Measurements from ENCODE around the gene MYBPC3. TPM values are rescaled to one million over a fixed set of nuclear protein-coding genes. Genes with fewer than 3 reads are reported as not detected.

The MYBPC3 gene
- total RNA-seq, 1 donor from 2014 or later: 0.06 TPM

DNA sequence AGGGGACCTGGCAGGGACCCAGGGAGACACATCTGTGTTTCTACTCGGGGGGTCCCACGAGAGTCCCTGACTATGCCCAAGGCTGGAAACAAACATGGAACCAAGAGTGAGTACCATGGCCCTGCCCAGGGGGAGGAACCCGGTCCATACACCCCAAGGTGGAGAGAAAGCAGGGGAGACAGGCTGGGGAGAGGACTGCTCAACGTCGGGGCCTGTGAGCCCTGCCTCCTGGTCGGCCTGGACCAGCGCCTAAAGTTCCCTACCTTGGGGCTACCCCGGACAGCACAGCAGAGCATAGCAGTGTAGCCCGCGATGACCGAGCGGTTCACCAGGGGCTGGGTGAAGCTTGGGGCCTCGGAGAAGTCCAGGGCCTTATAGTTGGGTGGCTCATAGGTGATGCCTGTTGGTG, 20.2 kb downstream of the MYBPC3 start:
- no peaks in the 10 kb centered on the region for H3K79me2 ChIP-seq (ENCODE audit: low read depth)
- no peak overlapping the region for H3K4me2 ChIP-seq
- no peak overlapping the region for H3K27ac ChIP-seq
- no peaks in the 10 kb centered on the region for H4K20me1 ChIP-seq (ENCODE audit: low read depth)
- H3K36me3 ChIP-seq: no peaks in the 10 kb centered on the region
- TF ChIP-seq CTCF (IDR thresholded peaks at IDR 0.05) (no peak), EZH2phosphoT487 (IDR thresholded peaks at IDR 0.05) (no peak)
- H3F3A ChIP-seq (ENCODE audit: low read depth): peaks cover 3% of the 10 kb centered on the region
- H3K4me3 Mint-ChIP-seq: no peak overlapping the region
- H3K4me1 ChIP-seq: no peaks in the 10 kb centered on the region
- H3K9ac ChIP-seq: no peak overlapping the region
- no peaks in the 10 kb centered on the region for H3K27me3 ChIP-seq
- peak; percentile 1 for DNase-seq (ENCODE audit: low spot score)
- no peaks in the 10 kb centered on the region for H3K9me3 Mint-ChIP-seq
- no peak overlapping the region for H3K27ac Mint-ChIP-seq
- H3K9me3 ChIP-seq (ENCODE audit: low read depth): no peaks in the 10 kb centered on the region
- no peak overlapping the region for H2AFZ ChIP-seq (replicated peaks)
- no peaks in the 10 kb centered on the region for H3K36me3 Mint-ChIP-seq
- H3K4me3 ChIP-seq: no peak overlapping the region
- H3K27me3 Mint-ChIP-seq (ENCODE audit: insufficient read depth, low read depth): peaks cover 8% of the 10 kb centered on the region
- H3K4me1 Mint-ChIP-seq: peaks cover 4% of the 10 kb centered on the region

GRCh38 chr11:47331454-47332302, 20.8 kb downstream of the MYBPC3 start:
- peaks cover 3% of the 10 kb centered on the region for H3F3A ChIP-seq (ENCODE audit: low read depth)
- TF ChIP-seq EZH2phosphoT487 (IDR thresholded peaks at IDR 0.05) (no peak), CTCF (IDR thresholded peaks at IDR 0.05) (no peak), EZH2 (IDR thresholded peaks at IDR 0.05) (no peak)
- peaks cover 5% of the 10 kb centered on the region for H3K27me3 Mint-ChIP-seq (ENCODE audit: insufficient read depth, low read depth)
- H3K4me1 Mint-ChIP-seq: no peaks in the 10 kb centered on the region
- H3K9ac ChIP-seq: no peak overlapping the region
- no peaks in the 10 kb centered on the region for H3K79me2 ChIP-seq (ENCODE audit: low read depth)
- no peaks in the 10 kb centered on the region for H3K9me3 ChIP-seq (ENCODE audit: low read depth)
- peaks cover 1% of the 10 kb centered on the region for H3K36me3 Mint-ChIP-seq
- H3K27ac ChIP-seq: no peak overlapping the region
- no peak overlapping the region for H3K4me3 ChIP-seq
- DNase-seq (ENCODE audit: low spot score): no peak
- H3K9me3 Mint-ChIP-seq: no peaks in the 10 kb centered on the region
- no peaks in the 10 kb centered on the region for H3K27me3 ChIP-seq
- H3K4me2 ChIP-seq: no peak overlapping the region
- H4K20me1 ChIP-seq (ENCODE audit: low read depth): no peaks in the 10 kb centered on the region
- no peak overlapping the region for H2AFZ ChIP-seq (replicated peaks)
- H3K36me3 ChIP-seq: no peaks in the 10 kb centered on the region
- H3K4me3 Mint-ChIP-seq: no peak overlapping the region
- H3K27ac Mint-ChIP-seq: no peak overlapping the region
- no peaks in the 10 kb centered on the region for H3K4me1 ChIP-seq

GRCh38 chr11:47329987-47330931, 22.2 kb downstream of the MYBPC3 start:
- Histone ChIP-seq H4K20me1 (ENCODE audit: low read depth) (no peaks in the 10 kb centered on the region), H3K4me1 (no peaks in the 10 kb centered on the region), H3K79me2 (ENCODE audit: low read depth) (no peaks in the 10 kb centered on the region), H3F3A (ENCODE audit: low read depth) (peaks cover 3% of the 10 kb centered on the region), H2AFZ (replicated peaks) (no peak overlapping the region), H3K36me3 (no peaks in the 10 kb centered on the region), H3K4me2 (no peak overlapping the region), H3K4me3 (no peak overlapping the region), H3K9me3 (ENCODE audit: low read depth) (no peaks in the 10 kb centered on the region), H3K9ac (no peak overlapping the region), H3K27me3 (no peaks in the 10 kb centered on the region), H3K27ac (no peak overlapping the region)
- TF ChIP-seq EZH2phosphoT487 (IDR thresholded peaks at IDR 0.05) (no peak), EZH2 (IDR thresholded peaks at IDR 0.05) (no peak), CTCF (IDR thresholded peaks at IDR 0.05) (no peak)
- no peaks in the 10 kb centered on the region for H3K4me1 Mint-ChIP-seq
- peaks cover 2% of the 10 kb centered on the region for H3K36me3 Mint-ChIP-seq
- H3K4me3 Mint-ChIP-seq: no peak overlapping the region
- peaks cover 2% of the 10 kb centered on the region for H3K27me3 Mint-ChIP-seq (ENCODE audit: insufficient read depth, low read depth)
- no peak for DNase-seq (ENCODE audit: low spot score)
- no peaks in the 10 kb centered on the region for H3K9me3 Mint-ChIP-seq
- peak overlapping the region; percentile 33 for H3K27ac Mint-ChIP-seq
